HG02884 (cell line): Measurements from ENCODE around the gene ZFP64.

Experiments
- ATAC-seq: cut with Tn5 transposase; IDR thresholded peaks from one replicate; pipeline ENCODE4 v1.9.1; 2021; ENCODE audit warnings: mild to moderate bottlenecking, moderate library complexity; ENCODE audit not compliant: unreplicated experiment

Gene ZFP64

DNA sequence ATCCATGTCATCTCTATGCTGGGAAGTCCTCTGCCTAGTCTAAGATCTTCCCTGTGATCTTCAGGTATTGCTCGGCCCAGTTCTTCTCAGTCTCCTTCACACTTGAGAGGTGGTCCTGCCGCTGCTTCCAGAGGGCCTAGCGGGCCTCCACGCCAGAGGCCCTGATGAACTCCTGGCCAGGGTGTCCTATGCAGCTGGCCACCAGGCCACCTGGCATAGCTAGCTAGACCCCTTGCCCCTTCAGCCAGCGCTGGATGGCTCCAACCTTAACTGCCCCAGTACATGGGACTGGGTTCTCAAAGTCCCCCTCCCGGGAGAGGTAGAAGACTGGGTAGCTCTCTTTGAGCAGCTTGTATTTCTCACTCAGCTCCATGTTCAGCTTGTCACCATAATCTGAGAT is 81.1 kb downstream of the ZFP64 start:
- no peak for ATAC-seq

DNA sequence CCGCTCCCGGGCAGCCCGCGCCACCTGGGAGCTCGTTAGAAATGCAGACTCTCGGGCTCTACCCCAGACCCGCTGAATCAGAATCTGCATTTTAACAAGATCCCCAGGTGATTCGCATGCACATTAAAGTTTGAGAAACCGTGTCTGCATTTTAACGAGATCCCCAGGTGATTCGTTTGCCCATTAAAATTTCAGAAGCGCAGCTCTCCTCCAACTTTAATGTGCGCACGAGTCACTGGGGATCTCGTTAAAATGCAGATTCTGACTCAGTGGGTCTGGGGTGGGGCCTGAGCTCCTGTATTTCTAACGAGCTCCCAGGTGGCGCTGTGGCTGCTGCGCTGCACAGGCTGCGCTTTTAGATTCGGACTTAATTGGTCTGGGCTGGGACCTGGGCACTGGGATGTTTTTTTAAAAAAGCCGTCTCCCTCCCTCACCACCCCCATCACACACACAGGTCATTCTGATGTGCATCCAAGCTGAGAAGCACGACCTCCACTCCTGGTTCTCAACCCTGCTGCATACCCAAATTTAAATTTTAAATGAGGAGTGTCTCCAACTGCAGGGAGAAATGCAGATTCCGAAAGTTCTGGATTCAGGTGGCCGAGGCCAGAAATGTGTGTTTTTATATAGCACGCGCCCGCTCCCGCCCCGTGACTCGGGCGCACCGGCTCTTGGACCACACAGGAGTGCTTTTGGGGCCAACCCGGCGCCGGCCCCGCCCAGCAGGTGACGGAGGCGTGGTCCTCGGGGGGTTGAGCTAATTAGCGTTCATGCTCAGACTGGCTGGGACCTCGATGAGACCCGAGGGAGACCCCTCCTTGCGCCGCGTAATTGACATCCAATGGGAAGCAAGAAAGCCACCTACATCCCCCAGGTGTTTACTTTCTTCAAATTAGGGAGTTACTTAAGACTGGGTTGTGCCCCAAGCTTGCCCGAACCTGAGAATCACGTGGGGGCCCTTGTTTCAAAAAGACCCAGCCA is 85.8 kb downstream of the ZFP64 start:
- ATAC-seq, result no peak

DNA sequence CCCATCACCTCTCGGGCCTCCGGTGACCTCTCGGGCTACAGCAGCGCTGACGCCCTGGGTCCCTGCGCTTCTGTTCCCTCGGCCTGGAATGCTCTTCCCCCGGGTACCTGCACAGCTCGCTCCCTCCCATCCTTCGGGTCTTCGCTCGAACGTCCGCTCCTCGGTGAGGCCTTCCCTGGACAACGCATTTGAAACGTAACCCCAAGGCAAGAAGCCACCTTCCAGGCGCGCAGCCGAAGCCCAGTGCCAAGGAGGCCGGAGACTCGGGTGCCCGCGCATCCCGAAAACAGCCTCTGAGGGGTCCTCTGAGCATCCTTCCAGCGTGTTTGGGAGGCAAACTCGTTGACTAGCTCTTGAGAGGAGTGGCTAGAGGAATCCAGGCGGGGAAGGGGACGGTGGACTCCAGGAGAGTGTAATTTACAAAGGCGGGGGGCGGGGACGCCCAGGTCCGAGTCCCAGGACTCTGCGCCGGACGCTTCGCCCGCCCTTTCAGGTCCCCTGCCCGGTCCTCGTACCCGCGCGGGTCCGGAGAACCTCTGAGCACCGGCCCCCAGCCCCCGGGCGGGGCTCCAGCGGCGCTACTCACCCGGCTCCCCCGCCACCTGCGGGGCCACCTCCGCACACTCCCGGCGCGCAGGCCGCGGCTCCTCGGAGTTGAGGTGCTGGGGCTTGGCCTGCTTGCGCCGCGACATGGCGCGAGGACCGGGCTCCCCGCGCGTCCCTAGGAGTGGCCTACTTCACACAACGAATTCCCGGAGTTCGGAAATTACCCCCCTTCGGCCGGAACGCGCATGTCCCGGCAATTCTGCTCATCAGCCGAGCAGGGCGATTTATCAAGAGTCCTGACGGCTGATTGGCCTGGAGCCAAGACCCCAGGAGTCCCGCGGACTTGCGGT is 86.8 kb downstream of the ZFP64 start:
- no peak for ATAC-seq

DNA sequence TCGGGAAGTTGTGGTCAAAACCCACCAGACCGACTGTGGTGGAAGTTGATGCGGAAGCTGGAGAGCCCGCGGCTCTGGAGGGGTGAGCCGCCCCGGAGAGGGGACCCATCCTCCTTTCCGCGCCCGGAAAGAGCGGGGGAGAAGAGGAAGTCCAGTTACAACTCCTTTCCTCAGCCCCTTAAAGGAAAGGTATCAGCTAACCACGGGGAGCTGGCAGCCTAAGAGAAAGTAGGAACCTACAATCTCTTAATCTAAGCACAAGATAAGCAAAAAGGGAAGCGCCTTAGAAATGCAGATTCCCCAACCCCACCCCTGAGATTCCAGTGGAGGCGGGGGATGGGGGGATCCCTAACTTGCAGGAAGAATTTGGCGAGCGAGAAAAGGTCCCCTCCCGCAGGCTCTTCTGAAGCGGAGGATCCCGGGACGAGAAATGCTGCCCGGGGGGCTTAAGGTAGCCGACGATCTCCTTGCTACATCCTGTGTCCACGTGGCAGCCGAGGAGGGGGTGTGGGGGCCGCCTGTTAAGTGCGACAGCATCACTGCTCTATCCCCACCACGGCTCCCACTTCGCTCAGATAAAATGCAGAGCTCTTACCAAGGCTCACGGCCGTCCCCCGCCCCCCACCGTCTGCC is 87.5 kb downstream of the ZFP64 start:
- ATAC-seq, result no peak

DNA sequence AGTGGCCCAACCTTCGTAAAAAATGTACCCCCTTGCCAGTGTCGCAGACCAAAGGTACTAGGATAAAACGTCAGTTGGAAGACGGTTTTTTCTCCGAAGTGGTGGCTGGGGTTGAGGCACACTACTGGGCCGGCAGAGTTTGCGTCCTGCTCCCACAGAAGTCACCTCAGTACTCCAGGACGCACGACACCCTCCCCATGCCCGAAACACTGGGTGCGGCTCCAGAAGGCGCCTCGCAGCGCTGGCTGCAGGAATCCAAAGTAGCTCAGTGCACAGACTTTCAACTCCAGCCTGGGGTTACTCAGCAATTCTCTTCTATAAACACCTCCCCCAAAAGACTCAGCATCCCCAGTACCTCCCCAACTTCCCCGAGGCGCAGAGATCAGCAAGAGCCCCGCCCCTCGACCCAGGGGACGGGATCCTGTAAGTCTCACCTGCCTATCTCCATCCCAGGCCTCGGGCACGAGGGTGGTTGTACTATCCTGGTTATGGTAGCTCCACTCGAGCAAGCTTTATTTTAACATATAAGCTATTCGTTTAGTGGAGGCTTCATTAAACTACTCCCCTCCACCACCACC is 88.2 kb downstream of the ZFP64 start:
- ATAC-seq, result no peak

DNA sequence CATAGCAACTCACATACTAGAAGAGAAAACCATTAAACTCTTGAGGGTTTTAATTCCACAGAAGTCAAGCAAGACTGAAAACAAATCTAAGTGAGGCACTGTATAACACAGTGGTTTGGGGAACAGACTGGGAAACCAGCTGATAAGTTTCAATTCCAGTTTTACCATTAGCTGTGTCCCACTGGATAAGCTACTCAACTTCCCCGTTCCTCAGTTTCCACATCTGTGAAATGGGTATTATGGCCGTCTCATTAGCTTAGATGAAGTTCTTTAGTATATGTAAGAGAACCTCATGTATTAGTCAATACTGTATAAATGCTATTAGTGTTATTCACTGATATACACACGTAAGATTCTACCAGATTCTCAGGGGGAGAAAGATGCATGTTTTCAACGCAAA is 89.0 kb downstream of the ZFP64 start:
- no peak for ATAC-seq

DNA sequence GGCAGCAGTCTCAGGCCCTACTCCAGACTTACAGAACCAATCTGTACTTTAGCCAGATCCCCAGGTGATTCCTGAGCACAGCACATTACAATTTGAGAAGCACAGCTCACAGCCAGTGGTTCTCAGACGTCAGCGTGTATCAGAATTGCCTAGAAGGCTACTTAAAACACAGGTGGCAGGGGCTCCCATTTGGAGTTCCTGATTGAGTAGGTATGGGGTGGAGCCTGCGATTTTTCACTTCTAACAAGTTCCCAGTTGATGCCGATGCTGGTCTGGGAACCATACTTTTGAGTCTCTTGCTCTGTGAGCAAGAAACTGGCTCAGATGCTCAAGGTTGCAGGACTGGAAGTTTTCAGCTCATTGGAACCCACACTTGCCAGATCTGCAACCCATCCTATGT is 89.5 kb downstream of the ZFP64 start:
- no peak for ATAC-seq
